Measurements from ENCODE around the gene IRF3.
"Not testable (repeated sequence)": the region's sequence is repeated elsewhere in the genome, so short reads cannot be mapped to it uniquely, and the experiment has no call there.

IRF3 gene

DNA sequence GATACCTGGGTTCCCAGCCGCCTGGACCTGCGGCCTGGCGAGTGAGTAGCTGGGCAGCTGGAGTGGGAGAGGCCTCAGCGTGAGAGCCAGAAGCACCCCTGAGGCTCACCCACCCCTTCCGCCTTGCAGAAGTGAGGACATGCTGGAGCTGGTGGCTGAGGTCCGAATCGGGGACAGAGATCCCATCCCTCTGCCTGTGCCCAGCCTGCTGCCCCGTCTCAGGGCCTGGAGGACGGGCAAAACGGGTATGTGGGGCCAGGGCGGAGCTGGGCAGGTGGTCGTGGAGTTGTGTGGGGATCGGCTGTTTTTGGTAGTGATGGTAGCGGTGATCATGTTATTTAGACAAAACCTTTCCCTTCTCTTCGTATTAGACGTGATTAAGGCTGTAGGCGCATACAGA is 19.1 kb downstream of the IRF3 start:
- no peak for DNase-seq (ENCODE audit: low read depth)

DNA sequence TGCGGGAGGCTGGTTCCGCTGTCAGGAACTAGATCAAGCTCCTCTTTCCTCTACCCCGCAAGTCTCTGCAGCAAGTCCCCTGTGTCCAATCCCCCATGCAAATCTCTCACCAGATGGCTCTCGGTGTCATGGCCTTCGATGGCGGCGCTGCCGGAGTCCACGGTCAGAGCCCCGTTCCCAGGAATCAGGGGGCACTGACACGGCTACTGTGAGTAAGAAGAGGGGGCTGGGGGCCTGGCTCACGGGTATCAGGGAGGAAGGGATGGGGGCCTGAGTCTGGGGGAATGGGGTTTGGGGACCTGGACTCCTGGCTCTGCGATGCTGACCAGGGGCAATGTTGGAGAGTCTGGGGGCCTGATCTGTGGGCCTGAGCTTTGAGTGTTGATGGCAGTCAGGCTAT is 19.7 kb downstream of the IRF3 start:
- DNase-seq (ENCODE audit: low read depth): no peak

DNA sequence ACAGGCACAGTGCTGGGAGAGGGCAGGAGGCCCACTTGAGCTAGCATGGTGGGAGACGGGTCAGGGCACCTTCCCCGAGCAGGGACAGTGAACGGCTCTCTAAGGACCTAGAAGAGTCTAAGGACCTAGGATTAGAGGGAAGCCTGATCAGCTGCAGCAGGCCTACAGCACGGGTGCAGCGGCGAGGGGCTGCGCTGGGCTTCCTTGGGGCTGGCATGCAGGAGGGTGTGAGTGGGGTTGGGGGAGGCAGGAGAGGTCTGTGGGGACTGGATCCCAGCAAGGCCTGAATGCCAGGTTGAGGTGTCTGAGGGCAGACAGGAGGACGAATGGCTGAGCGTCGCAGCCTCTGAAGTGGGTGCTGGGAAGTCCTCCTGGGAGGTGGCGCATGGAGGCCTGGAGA is 20.1 kb downstream of the IRF3 start:
- no peak for DNase-seq (ENCODE audit: low read depth)

DNA sequence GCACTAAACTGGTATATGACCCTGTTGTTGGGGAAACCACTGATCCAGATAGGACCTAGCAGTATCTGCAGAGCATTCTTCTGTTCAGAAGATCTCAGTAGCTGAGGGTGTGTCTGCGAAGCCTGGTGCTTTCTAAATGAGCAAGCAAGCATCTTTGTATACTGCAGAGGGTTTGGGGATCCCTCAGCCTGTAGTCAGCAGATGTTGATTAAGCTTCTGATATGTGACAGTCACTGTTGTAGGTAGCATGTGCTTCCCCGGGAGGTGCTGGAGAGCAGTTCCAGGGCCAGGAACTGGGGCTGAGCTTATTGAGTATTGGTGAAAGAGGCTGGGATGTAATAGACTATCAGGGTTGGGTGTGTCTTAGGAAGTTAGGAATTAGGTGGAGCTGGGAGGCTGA is 22.2 kb downstream of the IRF3 start:
- DNase-seq (ENCODE audit: low read depth): no peak

DNA sequence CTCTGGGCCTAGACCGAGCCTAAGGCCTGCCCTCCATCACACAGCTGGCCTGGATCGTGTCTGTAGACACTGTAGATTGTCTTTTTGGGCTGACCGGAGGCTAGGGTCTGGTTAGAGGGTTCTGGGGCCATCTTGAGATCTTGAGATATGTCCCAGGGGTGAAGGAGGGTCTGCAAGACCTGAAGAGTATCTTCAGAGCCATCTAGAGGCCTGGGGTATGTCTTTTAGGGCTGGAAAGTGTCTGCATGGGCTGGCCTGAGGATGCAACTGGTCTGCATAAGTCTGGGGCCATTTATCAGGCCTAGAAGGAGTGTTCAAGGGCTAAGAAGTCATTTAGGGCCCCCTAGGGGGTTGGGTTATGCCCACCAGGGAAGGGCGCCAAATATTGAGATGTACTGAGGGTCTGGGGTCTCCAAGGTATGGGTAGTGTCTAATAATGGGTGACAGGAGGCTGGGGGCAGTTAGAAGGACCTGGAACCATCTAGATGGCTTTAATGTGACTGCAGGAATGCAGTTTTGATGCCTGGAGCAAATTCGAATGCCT is 23.1 kb downstream of the IRF3 start:
- DNase-seq (ENCODE audit: low read depth): no peak

DNA sequence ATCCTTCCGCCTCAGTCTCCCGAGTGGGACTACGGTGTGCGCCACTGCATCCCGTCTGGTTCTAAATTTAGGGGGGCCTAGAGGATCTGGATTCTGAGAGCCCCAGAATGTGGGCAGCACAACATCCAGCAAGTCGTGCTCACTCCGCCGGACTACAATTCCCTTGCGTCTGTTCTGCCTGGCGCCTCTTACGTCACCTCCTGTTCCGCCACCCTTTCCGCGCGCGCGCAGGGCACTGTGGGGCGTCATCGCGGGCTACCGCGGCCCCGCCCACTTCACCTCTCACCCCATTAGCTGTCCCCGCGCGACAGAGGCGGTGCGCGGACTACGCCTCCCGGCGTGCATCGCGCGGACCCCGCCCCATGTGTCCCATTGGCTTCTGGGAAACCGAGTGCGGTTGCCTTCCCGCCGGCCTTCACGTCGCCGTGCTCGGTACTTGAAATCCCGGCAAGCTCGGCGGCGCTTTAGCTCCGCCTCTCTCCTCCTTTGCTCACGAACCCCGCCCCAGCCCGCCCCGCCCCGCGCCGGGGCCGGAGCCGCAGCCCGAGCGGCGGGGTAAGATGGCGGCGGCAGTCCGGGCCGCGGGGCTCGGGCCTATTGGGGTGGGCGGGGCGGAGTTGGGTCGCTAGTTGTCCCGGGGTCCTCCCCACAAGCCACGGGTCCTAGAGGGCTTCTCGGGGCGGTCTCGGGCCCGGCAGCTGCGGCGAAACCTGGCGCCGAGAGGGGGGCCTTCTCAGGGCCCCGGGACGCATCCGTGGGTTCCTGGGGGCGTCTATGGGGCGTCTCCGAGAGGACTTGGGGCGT is 23.8 kb downstream of the IRF3 start, which contains the start of gene SCAF1:
SCAF1 (plus strand) TSS at position 522 of the 804 bp plus-strand sequence. CDS start 2,818 bp downstream, outside the sequence.
- DNase-seq (ENCODE audit: low read depth): peak; percentile 99

DNA sequence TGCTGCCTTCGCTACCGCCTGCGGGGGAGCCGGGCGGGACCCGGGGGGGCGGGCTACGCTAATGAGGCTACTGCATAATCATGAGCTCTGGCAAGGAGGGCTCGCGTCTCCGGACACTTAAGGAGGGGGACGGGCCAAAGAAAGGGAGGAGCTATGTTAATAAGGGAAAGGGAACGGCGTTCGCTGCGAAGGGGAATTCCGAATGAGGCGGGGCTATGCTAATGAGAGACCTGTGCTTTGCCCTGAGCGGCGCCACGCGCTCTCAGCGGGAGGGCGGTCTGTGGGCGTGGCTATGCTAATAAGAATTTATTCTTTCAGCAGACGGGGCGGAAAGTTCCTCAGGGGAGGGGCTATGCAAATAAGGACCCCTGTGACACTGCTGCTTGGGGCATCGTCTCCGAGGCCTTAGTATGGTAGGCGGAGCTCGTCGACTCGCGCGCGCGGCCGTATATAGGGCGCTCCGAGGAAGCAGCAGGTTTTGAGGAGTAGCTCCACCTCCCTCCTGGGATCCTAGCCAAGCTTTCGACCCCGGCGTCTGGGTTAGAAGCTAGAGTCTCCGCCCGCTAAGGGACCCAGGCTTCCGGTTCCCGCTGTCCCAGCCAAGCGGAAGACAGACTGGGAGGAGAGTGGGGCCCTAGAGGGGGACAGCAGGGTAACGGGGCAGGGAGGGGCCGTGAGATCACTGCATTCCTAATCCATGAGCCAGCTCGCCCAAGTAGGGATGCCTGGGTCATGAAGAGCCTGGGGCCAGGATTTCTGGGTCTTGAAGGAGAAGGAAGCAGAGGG is 25.4 kb downstream of the IRF3 start, which contains the start of gene RRAS:
RRAS (minus strand) TSS at position 31 of the 786 bp plus-strand sequence. CDS start 45 bp downstream, outside the sequence.
- peak; percentile 99 for DNase-seq (ENCODE audit: low read depth)

DNA sequence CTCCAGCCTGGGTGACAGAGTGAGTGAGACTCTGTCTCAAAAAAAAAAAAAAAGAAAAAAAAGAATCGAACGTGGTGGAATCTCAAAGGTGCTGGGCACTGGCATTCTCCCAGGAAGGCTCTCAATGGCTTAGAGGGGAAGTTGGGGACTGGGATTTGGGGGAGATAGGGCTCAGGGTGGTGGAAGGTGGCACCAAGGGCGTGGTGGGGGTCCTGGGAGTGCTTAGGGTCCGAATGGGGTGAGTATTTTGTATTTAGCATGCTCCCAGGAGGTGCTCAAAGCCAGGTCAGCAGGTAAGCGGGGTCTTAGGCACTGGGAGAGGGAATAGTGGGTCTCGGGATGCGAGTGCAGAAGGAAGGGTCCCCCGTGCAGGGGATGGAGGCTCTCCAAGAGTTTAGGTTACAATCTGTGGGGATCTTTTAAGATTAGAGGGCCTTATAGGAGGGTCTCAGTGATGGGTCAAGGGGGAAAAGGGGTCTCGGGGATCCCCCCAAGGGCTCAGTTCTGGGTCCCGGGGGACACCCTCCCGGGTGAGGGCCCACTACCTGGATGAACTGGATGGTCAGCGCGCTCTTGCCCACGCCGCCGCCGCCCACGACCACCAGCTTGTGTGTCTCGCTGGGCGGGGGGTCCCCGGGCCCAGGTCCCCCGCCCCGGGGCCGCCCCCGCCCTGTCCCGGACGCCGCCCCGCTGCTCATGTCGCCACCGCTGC is 26.1 kb downstream of the IRF3 start:
- no peak for DNase-seq (ENCODE audit: low read depth)

DNA sequence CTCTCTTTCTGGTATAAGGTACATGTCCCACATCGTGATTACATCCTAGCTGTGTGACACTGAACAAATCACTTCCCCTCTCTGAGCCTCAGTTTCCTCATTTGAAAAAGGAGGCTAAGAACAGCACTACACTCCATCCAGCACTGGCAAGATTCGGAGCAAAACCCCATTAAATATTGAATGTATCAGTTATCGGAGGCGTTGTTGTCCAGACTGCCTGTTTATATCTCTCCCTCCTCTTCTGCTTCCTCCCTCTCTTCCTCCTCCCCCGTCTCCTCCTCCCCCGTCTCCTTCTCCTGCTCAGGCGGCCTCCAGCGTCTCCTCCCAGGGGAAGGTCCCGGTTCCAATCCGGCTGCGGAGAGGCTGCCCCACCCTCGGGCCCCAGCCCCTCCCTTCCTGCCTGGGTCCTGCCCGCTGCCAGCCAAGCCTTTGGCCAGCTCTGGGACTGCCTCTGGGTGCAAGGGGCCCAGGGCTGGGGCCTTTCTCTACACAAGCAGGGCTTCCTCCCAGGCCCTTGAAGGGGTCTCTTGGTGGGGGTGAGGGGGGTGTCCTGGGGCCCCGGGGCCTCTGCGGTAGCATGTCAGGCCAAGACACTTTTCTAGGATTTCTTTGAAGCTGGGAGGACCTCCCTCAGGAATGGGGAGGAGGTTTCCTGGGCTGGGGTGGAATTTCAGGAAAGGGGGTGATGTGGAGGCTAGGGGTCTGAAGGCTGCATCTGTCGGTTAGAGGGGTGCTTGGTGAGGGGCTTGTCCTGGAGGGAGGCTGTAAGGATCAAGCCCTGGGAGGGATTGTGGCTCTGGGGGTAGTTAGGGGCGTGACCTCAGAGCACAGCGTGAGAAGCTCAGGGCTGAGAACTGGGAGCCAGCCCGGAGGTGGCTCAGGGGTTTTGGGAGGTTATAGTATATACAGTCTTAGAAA is 27.6 kb downstream of the IRF3 start:
- no peak for DNase-seq (ENCODE audit: low read depth)

DNA sequence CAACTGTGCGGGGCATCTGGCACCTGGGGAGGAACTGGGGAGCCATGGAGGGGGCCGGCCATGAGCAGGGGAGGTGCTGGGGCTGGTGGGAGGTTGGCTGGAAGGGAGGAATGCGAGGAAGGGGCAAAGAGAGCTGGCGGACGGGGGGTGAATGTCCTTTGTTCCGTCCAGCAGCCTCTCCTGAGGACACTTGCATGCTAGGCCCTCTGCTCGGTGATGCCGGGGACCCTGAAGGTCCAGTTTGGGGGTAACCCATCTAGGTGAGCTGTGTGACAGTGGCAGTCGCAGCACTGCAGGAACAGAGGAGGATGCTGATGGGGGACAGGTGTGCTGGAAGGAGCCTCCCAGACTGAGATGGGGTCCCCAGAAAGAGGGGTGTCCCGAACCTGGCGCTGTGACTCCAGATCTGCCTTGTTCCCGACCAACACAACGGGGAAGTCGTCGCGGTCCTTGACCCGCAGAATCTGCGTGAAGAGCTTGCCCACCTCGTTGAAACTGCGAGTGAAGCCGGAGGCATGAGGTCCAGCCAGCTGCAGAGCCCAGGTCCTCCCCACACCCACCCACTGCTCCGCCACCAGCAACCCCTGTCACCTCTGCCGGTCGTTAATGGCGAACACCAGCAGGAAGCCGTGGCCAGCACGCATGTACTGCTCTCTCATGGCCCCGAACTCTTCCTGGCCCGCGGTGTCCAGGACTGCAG is 29.3 kb downstream of the IRF3 start:
- no peak for DNase-seq (ENCODE audit: low read depth)

DNA sequence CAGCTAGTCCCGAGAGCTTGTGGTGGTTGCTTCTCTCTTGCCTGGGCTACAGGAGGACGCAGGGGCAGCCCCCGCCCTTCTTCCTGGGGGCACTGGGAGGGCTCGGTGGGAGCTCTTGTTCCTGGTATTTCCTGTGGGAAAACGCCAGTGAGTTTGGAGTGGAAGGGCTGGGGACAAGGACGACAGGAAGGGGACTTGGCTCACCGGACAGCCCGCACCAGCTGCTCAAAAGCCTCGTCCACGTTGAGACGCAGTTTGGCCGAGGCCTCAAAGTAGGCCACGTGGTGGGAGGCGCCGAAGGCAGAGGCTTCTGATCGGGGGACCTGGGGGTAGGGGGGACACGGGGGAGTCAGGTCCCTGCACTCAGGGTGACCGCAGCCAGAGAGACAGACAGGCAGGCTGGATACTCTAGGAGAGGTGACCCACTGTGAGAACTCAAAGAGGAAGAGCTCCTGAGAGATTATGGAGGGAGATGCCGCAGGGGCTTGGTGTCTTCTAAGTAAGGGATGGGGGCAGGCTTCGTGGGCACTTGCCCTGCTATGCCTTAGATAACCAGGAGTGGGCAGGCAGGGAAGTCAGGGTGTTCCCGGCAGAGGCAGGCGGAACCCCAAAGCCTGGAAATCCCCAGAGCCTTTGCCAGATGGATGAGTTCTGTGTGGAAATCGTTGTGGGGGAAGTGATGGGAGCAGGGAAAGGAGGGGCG is 30.0 kb downstream of the IRF3 start:
- no peak for DNase-seq (ENCODE audit: low read depth)

DNA sequence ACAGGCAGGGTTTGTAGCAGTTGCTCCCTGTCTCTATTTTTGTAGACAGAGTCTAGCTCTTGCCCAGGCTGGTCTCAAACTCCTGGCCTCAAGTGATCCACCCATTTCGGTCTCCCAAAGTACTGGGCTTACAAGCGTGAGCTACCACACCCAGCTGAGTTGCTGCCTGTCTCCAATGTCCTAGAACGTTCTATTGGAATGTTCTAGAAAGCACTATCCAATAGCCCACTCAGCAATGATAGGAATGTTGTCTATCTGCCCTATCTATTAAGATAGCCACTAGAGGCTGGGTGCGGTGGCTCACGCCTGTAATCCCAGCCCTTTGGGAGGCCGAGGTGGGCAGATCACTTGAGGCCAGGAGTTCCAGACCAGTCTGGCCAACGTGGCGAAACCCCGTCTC is 32.4 kb downstream of the IRF3 start:
- not testable (repeated sequence) for DNase-seq (ENCODE audit: low read depth)

DNA sequence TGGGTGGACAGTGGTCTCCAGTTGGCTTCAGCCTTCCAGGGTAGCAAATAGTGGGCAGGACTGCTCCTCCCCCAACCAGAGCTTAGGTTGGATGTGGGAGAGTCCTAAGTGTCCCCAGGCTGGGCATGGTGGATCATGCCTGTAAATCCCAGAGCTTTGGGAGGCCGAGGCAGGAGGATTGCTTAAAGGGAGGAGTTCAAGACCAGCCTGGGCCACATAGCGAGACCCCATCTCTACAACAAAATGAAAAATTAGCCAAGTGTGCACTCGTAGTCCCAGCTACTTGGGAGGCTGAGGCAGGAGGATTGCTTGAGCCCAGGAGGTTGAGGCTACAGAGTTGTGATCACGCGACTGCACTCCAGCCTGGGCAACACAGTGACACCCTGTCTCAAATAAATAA is 33.1 kb downstream of the IRF3 start:
- DNase-seq (ENCODE audit: low read depth): no peak

DNA sequence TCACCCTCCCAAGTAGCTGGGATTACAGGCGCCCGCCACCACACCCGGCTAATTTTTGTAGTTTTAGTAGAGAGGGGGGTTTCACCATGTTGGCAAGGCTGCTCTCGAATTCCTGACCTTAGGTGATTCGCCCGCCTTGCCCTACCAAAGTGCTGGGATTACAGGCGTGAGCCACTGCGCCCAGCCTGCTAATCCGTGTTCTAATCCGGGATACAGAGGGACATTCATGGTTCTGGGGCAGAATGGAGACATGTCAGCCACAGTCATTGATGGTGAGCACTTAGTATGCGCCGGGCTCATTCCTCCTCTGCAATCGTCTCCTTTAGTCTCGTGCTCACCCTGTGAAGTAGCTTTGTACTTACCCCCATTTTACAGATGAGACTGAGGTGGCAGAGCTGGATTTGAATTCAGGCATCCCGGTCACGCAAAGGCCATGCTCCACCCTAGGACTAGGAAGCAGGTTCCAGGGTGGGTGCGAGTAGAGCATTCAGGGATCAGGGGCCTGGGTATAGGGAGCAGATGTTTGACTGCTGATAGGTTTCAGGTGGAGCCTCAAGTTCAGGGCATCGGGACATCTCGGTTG is 34.0 kb downstream of the IRF3 start:
- no peak for DNase-seq (ENCODE audit: low read depth)

DNA sequence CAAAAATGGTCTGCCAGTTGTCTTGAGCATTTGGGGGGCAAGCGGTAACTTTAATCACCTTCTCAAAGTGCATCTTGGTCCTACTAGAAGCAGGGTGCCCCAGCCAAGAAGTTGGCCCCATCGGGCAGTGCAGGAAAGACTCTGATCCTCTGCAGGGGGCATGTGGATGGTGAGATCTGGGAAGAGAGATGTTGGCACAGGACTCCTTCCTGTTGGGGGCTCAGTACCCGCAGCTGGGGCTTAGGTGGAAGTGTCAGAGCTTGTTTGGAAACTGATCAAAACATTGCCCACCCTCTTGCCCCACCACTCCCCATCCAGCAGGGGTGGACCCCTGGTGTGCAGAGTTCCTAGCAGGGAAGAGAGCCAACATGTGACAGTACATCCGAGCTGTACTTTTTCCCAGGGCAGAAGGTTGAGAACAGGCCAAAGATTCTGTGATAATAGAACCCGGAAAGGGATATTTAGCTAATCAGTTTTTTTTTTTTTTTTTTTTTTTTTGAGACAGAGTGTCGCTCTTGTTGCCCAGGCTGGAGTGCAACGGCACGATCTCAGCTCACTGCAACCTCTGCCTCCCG is 34.6 kb downstream of the IRF3 start:
- DNase-seq (ENCODE audit: low read depth): no peak

DNA sequence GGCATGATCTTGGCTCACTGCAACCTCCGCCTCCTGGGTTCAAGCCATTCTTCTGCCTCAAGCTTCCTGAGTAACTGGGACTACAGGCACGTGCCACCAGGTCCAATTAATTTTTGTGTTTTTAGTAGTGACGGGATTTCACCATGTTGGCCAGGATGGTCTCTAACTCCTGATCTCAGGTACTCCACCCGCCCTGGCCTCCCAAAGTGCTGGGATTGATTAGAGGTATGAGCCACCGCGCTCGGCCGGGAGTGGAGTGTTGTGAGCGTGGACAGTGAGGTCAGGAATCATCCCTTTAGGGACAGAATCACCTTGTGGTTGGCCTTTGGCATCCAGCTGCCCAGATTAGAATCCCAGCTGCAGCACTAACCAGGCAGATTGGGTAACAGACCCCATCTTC is 36.0 kb downstream of the IRF3 start:
- no peak for DNase-seq (ENCODE audit: low read depth)

DNA sequence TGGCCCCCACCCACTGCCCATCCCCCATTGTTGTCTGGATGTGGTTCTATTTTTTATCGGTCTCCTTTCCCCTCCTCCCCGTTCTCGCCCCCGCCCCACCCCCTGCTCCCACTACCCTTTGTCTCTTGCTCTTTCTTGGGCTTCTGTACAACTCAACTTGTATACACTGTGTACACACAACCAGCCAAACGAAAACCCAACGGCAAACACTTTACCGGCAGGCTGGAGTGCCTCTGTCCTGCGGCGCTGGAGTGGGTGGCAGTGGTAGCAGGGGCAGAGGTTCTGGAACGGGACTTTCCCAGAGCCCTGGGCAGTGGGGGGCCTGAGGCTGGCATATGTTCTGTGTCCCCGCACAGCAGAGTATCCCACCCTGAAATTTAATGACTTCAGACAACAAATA is 39.4 kb downstream of the IRF3 start:
- no peak for DNase-seq (ENCODE audit: low read depth)

DNA sequence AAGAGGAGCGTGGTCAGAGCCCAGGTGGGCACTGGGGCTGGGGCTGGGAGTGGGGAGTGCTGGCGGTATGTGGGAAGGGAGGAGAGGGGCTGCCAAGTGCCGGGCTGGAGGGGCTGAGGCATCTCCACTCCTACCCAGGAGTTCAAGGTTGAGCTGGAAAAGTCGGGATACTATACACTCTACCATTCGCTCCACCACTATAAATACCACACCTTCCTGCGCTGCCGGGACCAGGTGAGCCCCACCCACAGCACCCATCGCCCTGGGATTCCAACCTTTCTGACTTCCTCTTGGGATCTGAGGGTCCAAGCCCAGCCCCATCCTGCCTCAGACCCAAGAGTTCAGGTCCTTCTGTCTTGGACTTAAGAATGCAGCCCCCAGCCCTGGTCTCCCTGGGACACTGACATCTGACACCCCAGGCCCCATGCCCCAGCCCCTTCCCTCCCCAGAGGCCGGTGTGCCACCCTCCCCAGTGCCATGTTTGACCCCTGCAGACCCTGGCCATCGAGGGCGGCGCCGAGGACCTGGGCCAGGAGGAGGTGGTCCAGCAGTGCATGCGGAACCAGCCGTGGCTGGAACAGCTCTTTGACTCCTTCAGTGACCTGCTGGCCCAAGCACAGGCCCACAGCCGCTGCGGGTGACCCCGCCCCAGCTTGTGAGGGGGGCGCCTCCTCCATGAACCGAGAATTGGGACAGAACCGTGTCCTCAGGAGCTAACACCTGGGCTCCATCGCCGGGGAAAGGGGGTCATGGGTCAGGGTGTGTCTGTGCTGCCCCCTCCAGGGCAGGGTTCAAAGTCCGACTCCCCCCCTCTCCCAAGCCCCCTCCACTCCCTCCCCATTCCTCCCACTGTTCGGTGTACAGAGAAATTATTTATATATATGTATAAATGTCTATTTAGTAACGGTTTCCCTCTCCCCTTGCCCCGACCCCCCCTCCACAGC is 40.4 kb downstream of the IRF3 start:
- no peak for DNase-seq (ENCODE audit: low read depth)

All from activated T-helper 9 cell treated with anti-CD3 and anti-CD28 coated beads, Interleukin-2, amount 50 U/mL, for 16 hours (primary cell).